ENCODE measurements around the gene MPPE1.

MPPE1 gene

DNA sequence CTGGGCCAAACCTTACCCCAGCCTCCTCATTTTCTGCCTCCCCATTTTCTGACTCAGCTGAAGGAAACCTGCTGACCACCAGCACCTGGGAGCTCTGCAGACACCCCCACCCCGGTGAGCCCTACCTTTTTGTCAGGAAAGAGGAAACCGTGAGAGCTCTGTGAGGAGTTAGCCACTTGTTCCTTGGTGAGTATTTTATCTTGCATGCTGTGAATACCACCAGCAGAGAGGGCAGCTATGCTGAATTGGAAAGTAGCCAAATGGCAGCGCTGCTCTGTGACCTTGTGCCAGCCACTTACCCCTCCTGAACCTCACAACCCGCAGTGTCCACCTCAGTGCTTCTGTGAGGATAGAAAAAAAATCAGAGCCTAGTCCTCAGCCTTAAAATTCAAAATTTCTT lies 2.5 kb downstream of the MPPE1 start:
- peaks cover 0 to 5% of the 10 kb centered on the region in 2 donors for H3K4me1 ChIP-seq (ENCODE audit: control insufficient read depth in 2 of 2, insufficient read depth in 1 of 2, low read depth in 1 of 2, low read length in 2 of 2)
- no peaks in the 10 kb centered on the region for H3K27me3 ChIP-seq (ENCODE audit: control insufficient read depth in 3 of 3, insufficient read depth in 3 of 3, low read depth in 1 of 3, low read length in 3 of 3)
- H3K14ac ChIP-seq (ENCODE audit: low read length): no peak overlapping the region
- H2AFZ ChIP-seq (ENCODE audit: low read length): no peak overlapping the region
- peaks cover 2 to 11% of the 10 kb centered on the region in 2 donors for H3K36me3 ChIP-seq (replicated peaks in 1 of 2; ENCODE audit: control insufficient read depth in 2 of 2, insufficient read depth in 2 of 2, low read length in 2 of 2)
- no peak overlapping the region for H2BK12ac ChIP-seq (ENCODE audit: low read length)
- no peak overlapping the region for H3K23ac ChIP-seq (ENCODE audit: low read depth, low read length, poor library complexity)
- H2AK5ac ChIP-seq (ENCODE audit: low read depth, low read length): no peak overlapping the region
- H2BK5ac ChIP-seq (ENCODE audit: low read length): no peak overlapping the region
- H4K91ac ChIP-seq (ENCODE audit: low read depth, low read length, poor library complexity): no peak overlapping the region
- H2BK120ac ChIP-seq (ENCODE audit: low read depth, low read length): no peak overlapping the region
- H3K18ac ChIP-seq (ENCODE audit: low read length): no peak overlapping the region
- no peak overlapping the region for H3K9ac ChIP-seq (ENCODE audit: low read depth, low read length, poor library complexity)
- no CpG with 5 or more reads among the region's 4 CpGs for whole genome bisulfite sequencing, 2 donors (ENCODE audit: extremely low coverage in 2 of 2, insufficient read length in 2 of 2, insufficient replicate concordance in 1 of 2)
- H3K9me3 ChIP-seq (replicated peaks in 1 of 2; ENCODE audit: control insufficient read depth in 2 of 2, insufficient read depth in 1 of 2, low read depth in 1 of 2, low read length in 2 of 2): no peaks in the 10 kb centered on the region
- no peaks in the 10 kb centered on the region for H3K79me1 ChIP-seq (ENCODE audit: low read depth, low read length)
- no peak overlapping the region for H4K8ac ChIP-seq (ENCODE audit: low read depth, low read length)
- no peak overlapping the region for H3K4me2 ChIP-seq (ENCODE audit: insufficient read depth, low read length, poor library complexity, severe bottlenecking)
- no peak overlapping the region for H2BK15ac ChIP-seq (ENCODE audit: low read length)
- H3K4ac ChIP-seq (ENCODE audit: low read length): no peak overlapping the region
- no peak overlapping the region for H3K4me3 ChIP-seq (ENCODE audit: low read length in 2 of 2)
- no peak for DNase-seq (ENCODE audit: low spot score)
- H3K27ac ChIP-seq (replicated peaks; ENCODE audit: low read length): no peak overlapping the region

GRCh38 chr18:11902522-11903292 lies 5.4 kb downstream of the MPPE1 start:
- no peak for DNase-seq (ENCODE audit: low spot score)
- no peak overlapping the region for H3K4me2 ChIP-seq (ENCODE audit: insufficient read depth, low read length, poor library complexity, severe bottlenecking)
- H3K36me3 ChIP-seq (replicated peaks in 1 of 2; ENCODE audit: control insufficient read depth in 2 of 2, insufficient read depth in 2 of 2, low read length in 2 of 2): peaks cover 2 to 12% of the 10 kb centered on the region in 2 donors
- no peaks in the 10 kb centered on the region for H3K27me3 ChIP-seq (ENCODE audit: control insufficient read depth in 3 of 3, insufficient read depth in 3 of 3, low read depth in 1 of 3, low read length in 3 of 3)
- no peak overlapping the region for H3K9ac ChIP-seq (ENCODE audit: low read depth, low read length, poor library complexity)
- peaks cover 0 to 3% of the 10 kb centered on the region in 2 donors for H3K4me1 ChIP-seq (ENCODE audit: control insufficient read depth in 2 of 2, insufficient read depth in 1 of 2, low read depth in 1 of 2, low read length in 2 of 2)
- H2AK5ac ChIP-seq (ENCODE audit: low read depth, low read length): no peak overlapping the region
- no peaks in the 10 kb centered on the region for H3K79me1 ChIP-seq (ENCODE audit: low read depth, low read length)
- H3K9me3 ChIP-seq (replicated peaks in 1 of 2; ENCODE audit: control insufficient read depth in 2 of 2, insufficient read depth in 1 of 2, low read depth in 1 of 2, low read length in 2 of 2): no peaks in the 10 kb centered on the region
- WGBS, 2 donors (ENCODE audit: extremely low coverage in 2 of 2, insufficient read length in 2 of 2, insufficient replicate concordance in 1 of 2): no CpG with 5 or more reads among the region's 7 CpGs
- no peak overlapping the region for H3K4me3 ChIP-seq (ENCODE audit: low read length in 2 of 2)
- no peak overlapping the region for H4K91ac ChIP-seq (ENCODE audit: low read depth, low read length, poor library complexity)
- H3K27ac ChIP-seq (replicated peaks; ENCODE audit: low read length): no peak overlapping the region
- H2AFZ ChIP-seq (ENCODE audit: low read length): no peak overlapping the region
- no peak overlapping the region for H3K18ac ChIP-seq (ENCODE audit: low read length)
- H4K8ac ChIP-seq (ENCODE audit: low read depth, low read length): no peak overlapping the region
- H2BK15ac ChIP-seq (ENCODE audit: low read length): no peak overlapping the region
- H3K4ac ChIP-seq (ENCODE audit: low read length): no peak overlapping the region
- no peak overlapping the region for H3K23ac ChIP-seq (ENCODE audit: low read depth, low read length, poor library complexity)
- H2BK120ac ChIP-seq (ENCODE audit: low read depth, low read length): no peak overlapping the region
- H3K14ac ChIP-seq (ENCODE audit: low read length): no peak overlapping the region
- H2BK5ac ChIP-seq (ENCODE audit: low read length): no peak overlapping the region
- H2BK12ac ChIP-seq (ENCODE audit: low read length): no peak overlapping the region

DNA sequence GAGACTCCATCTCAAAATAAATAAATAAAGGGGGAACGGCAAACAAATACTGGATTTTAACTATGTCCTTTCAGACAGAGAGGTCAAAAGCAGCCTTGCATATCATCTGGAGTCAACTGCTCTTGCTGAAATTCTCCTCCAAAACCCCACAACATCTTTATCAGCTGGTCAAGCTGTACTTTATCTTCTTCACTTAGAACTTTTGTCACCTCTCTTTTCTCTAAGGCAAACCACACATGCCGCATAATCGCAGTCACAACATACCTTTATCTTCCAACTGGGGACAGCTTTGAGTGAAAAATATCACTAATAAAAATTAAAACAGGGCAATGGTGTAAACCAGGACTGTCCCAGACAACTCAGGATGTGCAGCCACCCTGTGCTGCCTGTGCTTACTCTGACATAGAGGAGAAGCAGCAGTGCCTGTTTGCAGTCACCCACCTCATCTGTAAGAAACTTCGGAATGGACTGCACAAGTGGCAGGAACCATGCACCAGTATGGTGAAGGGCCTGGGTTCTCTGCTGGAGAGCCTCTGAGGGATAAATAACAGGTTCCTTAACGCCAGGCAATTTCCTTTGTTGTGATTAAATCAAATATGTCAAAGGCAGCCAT lies 6.2 kb downstream of the MPPE1 start:
- no peak overlapping the region for H4K8ac ChIP-seq (ENCODE audit: low read depth, low read length)
- H4K91ac ChIP-seq (ENCODE audit: low read depth, low read length, poor library complexity): no peak overlapping the region
- WGBS, 2 donors (ENCODE audit: extremely low coverage in 2 of 2, insufficient read length in 2 of 2, insufficient replicate concordance in 1 of 2): no CpG with 5 or more reads among the region's 5 CpGs
- peaks cover 2 to 13% of the 10 kb centered on the region in 2 donors for H3K36me3 ChIP-seq (replicated peaks in 1 of 2; ENCODE audit: control insufficient read depth in 2 of 2, insufficient read depth in 2 of 2, low read length in 2 of 2)
- H3K27ac ChIP-seq (replicated peaks; ENCODE audit: low read length): no peak overlapping the region
- no peak overlapping the region for H3K18ac ChIP-seq (ENCODE audit: low read length)
- no peak overlapping the region for H2AFZ ChIP-seq (ENCODE audit: low read length)
- H3K14ac ChIP-seq (ENCODE audit: low read length): no peak overlapping the region
- H3K4me3 ChIP-seq (ENCODE audit: low read length in 2 of 2): no peak overlapping the region
- no peak overlapping the region for H3K9ac ChIP-seq (ENCODE audit: low read depth, low read length, poor library complexity)
- no peak overlapping the region for H2BK12ac ChIP-seq (ENCODE audit: low read length)
- no peak overlapping the region for H3K4ac ChIP-seq (ENCODE audit: low read length)
- no peak overlapping the region for H2BK15ac ChIP-seq (ENCODE audit: low read length)
- no peak for DNase-seq (ENCODE audit: low spot score)
- H3K4me1 ChIP-seq (ENCODE audit: control insufficient read depth in 2 of 2, insufficient read depth in 1 of 2, low read depth in 1 of 2, low read length in 2 of 2): no peaks in the 10 kb centered on the region
- H3K23ac ChIP-seq (ENCODE audit: low read depth, low read length, poor library complexity): no peak overlapping the region
- no peaks in the 10 kb centered on the region for H3K79me1 ChIP-seq (ENCODE audit: low read depth, low read length)
- no peak overlapping the region for H2AK5ac ChIP-seq (ENCODE audit: low read depth, low read length)
- no peaks in the 10 kb centered on the region for H3K9me3 ChIP-seq (replicated peaks in 1 of 2; ENCODE audit: control insufficient read depth in 2 of 2, insufficient read depth in 1 of 2, low read depth in 1 of 2, low read length in 2 of 2)
- H2BK120ac ChIP-seq (ENCODE audit: low read depth, low read length): no peak overlapping the region
- H3K27me3 ChIP-seq (ENCODE audit: control insufficient read depth in 3 of 3, insufficient read depth in 3 of 3, low read depth in 1 of 3, low read length in 3 of 3): no peaks in the 10 kb centered on the region
- no peak overlapping the region for H3K4me2 ChIP-seq (ENCODE audit: insufficient read depth, low read length, poor library complexity, severe bottlenecking)
- no peak overlapping the region for H2BK5ac ChIP-seq (ENCODE audit: low read length)

GRCh38 chr18:11899063-11899462 lies 9.1 kb downstream of the MPPE1 start:
- no CpG with 5 or more reads among the region's 3 CpGs for whole genome bisulfite sequencing, 2 donors (ENCODE audit: extremely low coverage in 2 of 2, insufficient read length in 2 of 2, insufficient replicate concordance in 1 of 2)
- no peak overlapping the region for H3K14ac ChIP-seq (ENCODE audit: low read length)
- no peak overlapping the region for H2BK5ac ChIP-seq (ENCODE audit: low read length)
- H3K27me3 ChIP-seq (ENCODE audit: control insufficient read depth in 3 of 3, insufficient read depth in 3 of 3, low read depth in 1 of 3, low read length in 3 of 3): no peaks in the 10 kb centered on the region
- no peak overlapping the region for H3K23ac ChIP-seq (ENCODE audit: low read depth, low read length, poor library complexity)
- no peak overlapping the region for H4K8ac ChIP-seq (ENCODE audit: low read depth, low read length)
- H2AFZ ChIP-seq (ENCODE audit: low read length): no peak overlapping the region
- H3K18ac ChIP-seq (ENCODE audit: low read length): no peak overlapping the region
- H2BK15ac ChIP-seq (ENCODE audit: low read length): no peak overlapping the region
- H3K4me1 ChIP-seq (ENCODE audit: control insufficient read depth in 2 of 2, insufficient read depth in 1 of 2, low read depth in 1 of 2, low read length in 2 of 2): no peaks in the 10 kb centered on the region
- no peak overlapping the region for H4K91ac ChIP-seq (ENCODE audit: low read depth, low read length, poor library complexity)
- H2BK12ac ChIP-seq (ENCODE audit: low read length): no peak overlapping the region
- no peaks in the 10 kb centered on the region for H3K79me1 ChIP-seq (ENCODE audit: low read depth, low read length)
- H3K36me3 ChIP-seq (replicated peaks in 1 of 2; ENCODE audit: control insufficient read depth in 2 of 2, insufficient read depth in 2 of 2, low read length in 2 of 2): peaks cover 2 to 24% of the 10 kb centered on the region in 2 donors
- H3K27ac ChIP-seq (replicated peaks; ENCODE audit: low read length): no peak overlapping the region
- no peaks in the 10 kb centered on the region for H3K9me3 ChIP-seq (replicated peaks in 1 of 2; ENCODE audit: control insufficient read depth in 2 of 2, insufficient read depth in 1 of 2, low read depth in 1 of 2, low read length in 2 of 2)
- H2AK5ac ChIP-seq (ENCODE audit: low read depth, low read length): no peak overlapping the region
- no peak overlapping the region for H3K4me2 ChIP-seq (ENCODE audit: insufficient read depth, low read length, poor library complexity, severe bottlenecking)
- no peak overlapping the region for H3K4ac ChIP-seq (ENCODE audit: low read length)
- no peak overlapping the region for H2BK120ac ChIP-seq (ENCODE audit: low read depth, low read length)
- H3K9ac ChIP-seq (ENCODE audit: low read depth, low read length, poor library complexity): no peak overlapping the region
- no peak overlapping the region for H3K4me3 ChIP-seq (ENCODE audit: low read length in 2 of 2)
- DNase-seq (ENCODE audit: low spot score): no peak

All from neuronal stem cell (in vitro differentiated cells).